ENCODE data around the gene SAMD13.

The SAMD13 gene

DNA sequence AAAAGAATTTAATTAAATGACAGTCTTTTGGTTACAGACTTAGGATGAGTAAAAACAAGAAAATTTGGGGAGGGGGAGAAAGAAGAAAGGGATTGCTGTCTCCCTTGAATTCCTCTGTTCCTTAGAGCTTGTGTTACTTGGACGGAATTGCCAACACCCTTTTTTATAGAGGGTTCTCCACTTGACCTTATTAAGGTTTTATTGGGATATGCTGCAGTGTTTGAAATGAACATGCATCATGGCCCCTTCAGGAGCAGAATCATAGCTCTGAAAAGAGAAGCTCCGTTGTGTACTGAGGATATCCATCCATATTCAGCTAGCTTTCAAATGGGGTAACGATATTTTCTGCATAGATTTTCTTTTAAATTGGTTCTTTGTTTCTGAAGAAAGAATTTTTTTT is 48.6 kb downstream of the SAMD13 start:
- no peak for FAIRE-seq
- no peak for TF ChIP-seq POU2F2 (IDR thresholded peaks at IDR 0.05; ENCODE audit: low read depth, low read length)
- TF ChIP-seq POLR2A (IDR thresholded peaks at IDR 0.05; ENCODE audit: low read depth, low read length), result no peak
- TF ChIP-seq TAF1 (IDR thresholded peaks at IDR 0.05; ENCODE audit: low read depth, low read length), result no peak
- TF ChIP-seq SPI1 (IDR thresholded peaks at IDR 0.05; ENCODE audit: low read depth, low read length), result no peak
- TF ChIP-seq POLR2AphosphoS5 (IDR thresholded peaks at IDR 0.05; ENCODE audit: low read depth, low read length), result no peak
- no peak for TF ChIP-seq PAX5 (IDR thresholded peaks at IDR 0.05; ENCODE audit: insufficient read depth, low read length, severe bottlenecking)

DNA sequence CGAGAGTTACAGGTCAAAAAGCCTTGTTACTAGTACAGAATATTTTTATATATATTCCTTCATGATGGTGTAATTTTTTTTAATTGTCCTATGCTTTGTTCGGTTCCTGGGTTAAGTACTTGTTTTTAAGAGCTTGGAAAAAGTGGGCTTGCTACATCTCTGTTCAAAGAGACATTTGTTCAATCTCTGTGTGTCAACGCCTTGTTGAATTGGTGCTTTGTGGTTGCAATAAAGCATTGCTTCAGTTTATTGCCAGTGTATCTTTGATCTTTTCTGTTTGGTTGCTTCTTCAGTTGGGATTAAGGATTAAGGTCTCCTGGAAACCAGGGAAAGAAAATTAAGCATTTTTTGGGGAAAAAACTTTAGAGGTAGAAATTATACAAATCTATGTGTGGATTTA is 49.0 kb downstream of the SAMD13 start:
- no peak for TF ChIP-seq POLR2A (IDR thresholded peaks at IDR 0.05; ENCODE audit: low read depth, low read length)
- TF ChIP-seq TAF1 (IDR thresholded peaks at IDR 0.05; ENCODE audit: low read depth, low read length), result no peak
- no peak for TF ChIP-seq PAX5 (IDR thresholded peaks at IDR 0.05; ENCODE audit: insufficient read depth, low read length, severe bottlenecking)
- no peak for TF ChIP-seq POU2F2 (IDR thresholded peaks at IDR 0.05; ENCODE audit: low read depth, low read length)
- TF ChIP-seq POLR2AphosphoS5 (IDR thresholded peaks at IDR 0.05; ENCODE audit: low read depth, low read length), result no peak
- no peak for TF ChIP-seq SPI1 (IDR thresholded peaks at IDR 0.05; ENCODE audit: low read depth, low read length)
- FAIRE-seq (no peak), DNase-seq (ENCODE audit: insufficient read length, low spot score) (no peak)

More for the DNA sequence above, 48.6 kb downstream of the SAMD13 start:
- DNase-seq (ENCODE audit: insufficient read length, low spot score), result no peak

DNA sequence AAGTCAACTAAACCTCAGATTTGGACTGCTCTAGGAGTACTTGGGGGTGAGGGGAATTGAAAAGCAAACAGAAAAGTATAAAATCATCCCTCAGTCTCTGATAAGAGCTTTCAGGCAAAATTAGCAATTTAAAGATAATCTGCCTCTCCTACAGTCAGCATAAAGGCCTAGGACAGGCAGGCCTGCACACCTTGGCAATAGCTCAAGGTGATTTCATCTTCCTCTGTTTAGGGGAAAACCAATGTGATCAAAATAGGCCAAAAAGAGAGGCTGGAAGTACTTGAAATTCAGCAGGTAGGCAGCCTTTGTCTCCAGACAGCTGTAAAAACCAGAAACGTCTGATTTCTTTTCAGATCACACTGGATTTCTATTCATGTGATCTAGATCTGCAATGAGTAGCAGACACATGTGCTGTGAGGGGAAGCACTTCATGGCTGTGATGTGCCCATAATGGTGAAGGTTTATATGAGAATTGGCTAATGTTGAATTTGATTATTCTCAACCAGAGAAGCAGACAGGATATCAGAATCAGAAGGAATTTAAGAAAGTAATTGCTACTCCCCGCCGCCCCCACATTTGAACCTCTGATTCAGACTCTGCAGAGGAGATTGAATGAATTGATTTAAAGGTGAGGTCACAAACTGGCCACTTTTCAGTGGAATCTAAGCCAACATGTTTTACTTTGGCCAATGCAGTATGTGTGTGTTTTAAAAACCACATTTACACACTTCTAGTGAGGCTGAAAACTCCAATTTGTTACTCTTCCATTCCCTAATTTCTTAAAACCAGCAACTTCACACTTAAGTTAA is 51.0 kb downstream of the SAMD13 start:
- DNase-seq (ENCODE audit: insufficient read length, low spot score) (no peak), FAIRE-seq (no peak)
- no peak for TF ChIP-seq POLR2AphosphoS5 (IDR thresholded peaks at IDR 0.05; ENCODE audit: low read depth, low read length)
- TF ChIP-seq SPI1 (IDR thresholded peaks at IDR 0.05; ENCODE audit: low read depth, low read length), result no peak
- TF ChIP-seq POU2F2 (IDR thresholded peaks at IDR 0.05; ENCODE audit: low read depth, low read length), result no peak
- no peak for TF ChIP-seq TAF1 (IDR thresholded peaks at IDR 0.05; ENCODE audit: low read depth, low read length)
- no peak for TF ChIP-seq POLR2A (IDR thresholded peaks at IDR 0.05; ENCODE audit: low read depth, low read length)
- no peak for TF ChIP-seq PAX5 (IDR thresholded peaks at IDR 0.05; ENCODE audit: insufficient read depth, low read length, severe bottlenecking)

DNA sequence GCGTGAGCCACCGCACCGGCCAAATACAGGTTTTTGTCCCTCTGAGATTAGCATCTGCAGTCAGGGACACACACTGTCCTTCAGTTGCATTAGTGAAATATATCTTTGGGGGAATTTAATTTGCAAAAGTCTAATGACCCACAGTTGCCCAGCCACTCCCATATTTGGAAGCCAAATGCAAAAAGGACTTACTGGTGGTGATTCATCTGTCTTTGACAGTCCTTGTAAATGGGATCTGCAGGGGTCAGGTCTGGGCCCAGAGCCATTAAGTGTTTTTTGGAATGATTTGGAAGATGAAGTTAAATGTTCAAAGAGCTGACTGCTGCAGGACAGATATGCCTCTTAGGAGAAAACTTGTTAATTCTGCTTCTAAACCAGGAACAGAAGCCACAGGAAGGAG is 52.2 kb downstream of the SAMD13 start:
- TF ChIP-seq TAF1 (IDR thresholded peaks at IDR 0.05; ENCODE audit: low read depth, low read length) (no peak), POU2F2 (IDR thresholded peaks at IDR 0.05; ENCODE audit: low read depth, low read length) (no peak), POLR2AphosphoS5 (IDR thresholded peaks at IDR 0.05; ENCODE audit: low read depth, low read length) (no peak), SPI1 (IDR thresholded peaks at IDR 0.05; ENCODE audit: low read depth, low read length) (no peak), PAX5 (IDR thresholded peaks at IDR 0.05; ENCODE audit: insufficient read depth, low read length, severe bottlenecking) (no peak), POLR2A (IDR thresholded peaks at IDR 0.05; ENCODE audit: low read depth, low read length) (no peak)
- DNase-seq (ENCODE audit: insufficient read length, low spot score) (no peak), FAIRE-seq (no peak)

DNA sequence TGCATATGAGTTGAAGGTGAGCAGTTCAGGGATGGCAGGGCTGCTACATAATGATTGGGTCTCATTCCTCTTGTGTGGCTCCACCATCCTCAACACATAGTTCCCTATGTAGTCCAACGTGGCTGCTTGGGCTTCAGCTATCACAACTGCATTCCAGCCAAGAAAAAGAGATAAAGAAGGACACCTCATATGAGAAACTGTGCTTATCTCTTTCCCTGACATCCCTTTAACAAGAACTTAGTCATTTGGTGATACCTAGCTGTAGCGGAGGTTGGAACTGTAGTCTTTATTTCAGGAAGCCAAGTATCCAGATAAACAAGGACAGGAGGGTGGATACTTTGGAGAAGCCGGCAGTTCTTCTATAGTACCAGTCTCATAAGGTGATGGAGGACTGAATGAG is 54.0 kb downstream of the SAMD13 start:
- TF ChIP-seq SPI1 (IDR thresholded peaks at IDR 0.05; ENCODE audit: low read depth, low read length), result no peak
- DNase-seq (ENCODE audit: insufficient read length, low spot score) (no peak), FAIRE-seq (no peak)

DNA sequence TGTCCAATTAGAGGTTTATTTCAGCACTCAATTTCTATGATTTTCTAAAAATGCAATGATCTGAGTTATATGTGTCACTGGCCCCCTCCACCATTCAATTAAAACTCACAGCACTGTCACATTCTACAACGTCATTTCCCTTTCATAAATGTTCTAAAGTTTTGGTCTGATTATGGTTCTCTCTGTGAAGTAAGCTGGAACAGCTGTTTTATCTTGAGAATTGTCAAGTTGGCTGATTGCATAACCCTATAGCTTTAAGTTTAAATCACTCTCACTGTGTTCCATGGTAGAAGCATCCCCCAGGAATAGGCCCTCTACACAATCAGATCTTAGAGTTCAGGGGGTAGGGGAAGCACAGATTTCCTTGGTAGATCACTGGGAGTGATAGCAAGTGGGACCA is 55.4 kb downstream of the SAMD13 start:
- TF ChIP-seq POLR2A (IDR thresholded peaks at IDR 0.05; ENCODE audit: low read depth, low read length) (no peak), TAF1 (IDR thresholded peaks at IDR 0.05; ENCODE audit: low read depth, low read length) (no peak), POLR2AphosphoS5 (IDR thresholded peaks at IDR 0.05; ENCODE audit: low read depth, low read length) (no peak)
- DNase-seq (ENCODE audit: insufficient read length, low spot score) (no peak), FAIRE-seq (no peak)

DNA sequence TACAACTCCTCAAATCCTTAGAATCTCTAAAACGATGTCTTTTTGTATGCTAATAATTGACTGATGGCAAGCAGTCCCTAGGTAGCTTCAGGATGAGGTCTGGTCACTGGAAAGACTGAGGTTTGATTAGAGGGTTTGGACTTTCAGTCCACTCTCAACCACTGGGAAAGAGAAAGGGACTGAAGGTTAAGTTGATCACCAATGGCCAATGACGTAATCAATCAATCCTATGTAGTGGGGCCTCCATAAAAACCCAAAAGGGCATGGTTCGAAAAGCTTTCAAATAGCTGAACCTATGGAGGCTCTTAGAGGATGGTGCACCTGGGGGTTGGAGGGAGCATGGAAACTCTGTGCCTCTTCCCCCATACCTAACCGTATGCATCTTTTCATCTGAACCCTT is 57.2 kb downstream of the SAMD13 start:
- TF ChIP-seq POLR2A (IDR thresholded peaks at IDR 0.05; ENCODE audit: low read depth, low read length) (no peak), POLR2AphosphoS5 (IDR thresholded peaks at IDR 0.05; ENCODE audit: low read depth, low read length) (no peak), TAF1 (IDR thresholded peaks at IDR 0.05; ENCODE audit: low read depth, low read length) (no peak), PAX5 (IDR thresholded peaks at IDR 0.05; ENCODE audit: insufficient read depth, low read length, severe bottlenecking) (no peak), SPI1 (IDR thresholded peaks at IDR 0.05; ENCODE audit: low read depth, low read length) (no peak), POU2F2 (IDR thresholded peaks at IDR 0.05; ENCODE audit: low read depth, low read length) (no peak)
- DNase-seq (ENCODE audit: insufficient read length, low spot score) (no peak), FAIRE-seq (no peak)

DNA sequence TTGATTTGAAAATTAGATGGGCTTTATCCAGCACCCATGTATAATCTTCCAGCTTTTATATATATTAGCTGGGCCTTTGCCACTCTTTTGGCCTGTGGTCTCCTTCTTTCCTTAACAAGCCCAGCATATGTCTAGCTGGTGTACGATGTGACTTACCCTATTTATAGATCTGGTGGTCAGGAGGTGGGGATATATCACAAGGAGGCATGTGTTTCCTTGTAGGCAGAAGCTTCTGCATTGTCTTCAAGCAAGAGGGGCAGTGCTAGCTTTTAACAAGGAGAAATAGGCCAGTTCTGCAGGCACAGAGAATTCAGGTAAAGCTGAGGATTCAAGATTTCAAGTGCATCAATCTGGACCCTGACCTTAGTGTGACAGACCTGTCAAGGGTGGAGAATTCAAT is 58.8 kb downstream of the SAMD13 start:
- DNase-seq (ENCODE audit: insufficient read length, low spot score) (no peak), FAIRE-seq (no peak)
- TF ChIP-seq TAF1 (IDR thresholded peaks at IDR 0.05; ENCODE audit: low read depth, low read length) (no peak), PAX5 (IDR thresholded peaks at IDR 0.05; ENCODE audit: insufficient read depth, low read length, severe bottlenecking) (no peak), POLR2A (IDR thresholded peaks at IDR 0.05; ENCODE audit: low read depth, low read length) (no peak), SPI1 (IDR thresholded peaks at IDR 0.05; ENCODE audit: low read depth, low read length) (no peak), POU2F2 (IDR thresholded peaks at IDR 0.05; ENCODE audit: low read depth, low read length) (no peak), POLR2AphosphoS5 (IDR thresholded peaks at IDR 0.05; ENCODE audit: low read depth, low read length) (no peak)

DNA sequence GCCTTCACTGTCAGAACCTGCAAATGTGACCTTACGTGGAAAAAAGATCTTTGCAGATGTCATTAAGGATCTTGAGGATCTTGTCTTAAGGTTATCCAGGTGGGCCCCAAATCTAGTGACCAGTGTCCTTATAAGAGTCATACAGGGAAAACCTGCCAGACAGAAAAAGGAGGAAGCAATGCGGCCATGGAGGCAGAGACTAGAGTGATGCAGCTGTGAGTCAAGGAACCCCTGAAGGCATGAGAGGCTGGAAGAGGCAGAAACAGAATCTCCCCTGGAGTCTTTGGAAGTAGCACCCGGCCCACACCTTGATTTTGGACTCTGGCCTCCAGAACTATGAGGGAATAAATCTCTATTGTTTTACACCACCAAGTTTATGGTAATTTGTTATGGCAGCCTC is 60.3 kb downstream of the SAMD13 start:
- FAIRE-seq (no peak), DNase-seq (ENCODE audit: insufficient read length, low spot score) (no peak)
- TF ChIP-seq SPI1 (IDR thresholded peaks at IDR 0.05; ENCODE audit: low read depth, low read length) (no peak), POLR2A (IDR thresholded peaks at IDR 0.05; ENCODE audit: low read depth, low read length) (no peak), TAF1 (IDR thresholded peaks at IDR 0.05; ENCODE audit: low read depth, low read length) (no peak), POU2F2 (IDR thresholded peaks at IDR 0.05; ENCODE audit: low read depth, low read length) (no peak), POLR2AphosphoS5 (IDR thresholded peaks at IDR 0.05; ENCODE audit: low read depth, low read length) (no peak), PAX5 (IDR thresholded peaks at IDR 0.05; ENCODE audit: insufficient read depth, low read length, severe bottlenecking) (no peak)

DNA sequence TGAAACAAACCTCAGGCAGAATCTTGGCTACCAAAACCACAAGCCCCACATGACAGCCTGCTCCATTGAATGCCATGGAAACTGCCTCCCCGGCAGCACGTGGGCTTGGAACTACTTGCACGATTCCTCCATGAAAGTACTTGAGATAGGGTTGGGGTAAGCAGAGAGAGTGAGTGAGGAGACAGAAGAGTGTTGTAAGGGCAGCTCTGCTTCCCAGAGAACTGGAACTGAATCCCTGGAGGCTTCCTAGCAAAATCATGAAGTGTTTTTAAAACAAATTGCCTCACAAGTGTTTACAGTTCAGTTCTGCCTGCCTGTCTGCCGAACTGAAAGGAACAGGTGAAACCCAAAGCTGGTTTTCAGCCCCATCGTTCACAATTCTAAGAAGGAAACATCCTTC is 61.5 kb downstream of the SAMD13 start:
- DNase-seq (ENCODE audit: insufficient read length, low spot score) (no peak), FAIRE-seq (no peak)

More for the DNA sequence above, 61.5 kb downstream of the SAMD13 start:
- no peak for TF ChIP-seq POLR2A (IDR thresholded peaks at IDR 0.05; ENCODE audit: low read depth, low read length)
- TF ChIP-seq SPI1 (IDR thresholded peaks at IDR 0.05; ENCODE audit: low read depth, low read length), result no peak
- TF ChIP-seq POU2F2 (IDR thresholded peaks at IDR 0.05; ENCODE audit: low read depth, low read length), result no peak
- TF ChIP-seq PAX5 (IDR thresholded peaks at IDR 0.05; ENCODE audit: insufficient read depth, low read length, severe bottlenecking), result no peak
- no peak for TF ChIP-seq POLR2AphosphoS5 (IDR thresholded peaks at IDR 0.05; ENCODE audit: low read depth, low read length)
- TF ChIP-seq TAF1 (IDR thresholded peaks at IDR 0.05; ENCODE audit: low read depth, low read length), result no peak
